IPS-NIHi11 (cell line): ENCODE data around the gene PPP3CA.
"Not testable (repeated sequence)": the region's sequence is repeated elsewhere in the genome, so short reads cannot be mapped to it uniquely, and the experiment has no call there.

Experiments used
- DNase-seq: peaks from one replicate; pipeline ENCODE4 v3.0.0; 2012; ENCODE audit warnings: mixed read lengths, low spot score

PPP3CA gene

DNA sequence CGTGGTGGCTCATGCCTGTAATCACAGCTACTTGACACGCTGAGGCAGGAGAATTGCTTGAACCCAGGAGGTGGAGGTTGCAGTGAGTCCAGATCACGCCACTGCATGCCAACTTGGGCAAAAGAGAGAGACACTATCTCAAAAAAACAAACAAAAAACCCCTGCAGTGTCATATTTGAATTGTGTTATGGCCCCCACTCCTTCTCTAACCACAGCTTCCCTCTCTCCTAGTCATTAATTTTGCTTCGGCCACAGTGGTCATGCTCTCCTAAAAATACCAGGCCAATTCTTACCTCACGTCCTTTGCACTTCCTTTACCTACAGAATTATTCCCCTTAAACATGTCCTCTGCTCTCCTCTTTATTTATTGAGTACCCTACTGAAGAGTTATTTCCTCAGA lies 206.1 kb downstream of the PPP3CA start:
- DNase-seq: no peak

DNA sequence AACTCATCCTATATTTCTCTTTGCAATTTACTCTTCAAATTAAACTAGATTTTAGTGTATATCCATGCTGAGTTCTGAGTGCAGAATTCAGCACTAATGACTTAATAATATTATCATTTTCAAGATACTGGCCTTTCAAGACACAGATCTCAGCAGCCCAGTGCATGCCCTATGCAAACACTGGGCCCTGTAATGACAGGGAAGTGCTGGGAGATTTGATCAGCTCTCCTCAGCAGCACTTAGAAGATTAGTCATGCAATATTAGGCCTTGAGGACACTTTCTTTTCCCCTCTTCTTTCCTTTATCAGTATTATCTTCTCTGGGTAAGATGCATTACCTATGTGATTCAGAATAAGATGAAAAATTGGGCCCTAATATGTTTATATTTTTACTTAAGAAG lies 207.1 kb downstream of the PPP3CA start:
- no peak for DNase-seq

DNA sequence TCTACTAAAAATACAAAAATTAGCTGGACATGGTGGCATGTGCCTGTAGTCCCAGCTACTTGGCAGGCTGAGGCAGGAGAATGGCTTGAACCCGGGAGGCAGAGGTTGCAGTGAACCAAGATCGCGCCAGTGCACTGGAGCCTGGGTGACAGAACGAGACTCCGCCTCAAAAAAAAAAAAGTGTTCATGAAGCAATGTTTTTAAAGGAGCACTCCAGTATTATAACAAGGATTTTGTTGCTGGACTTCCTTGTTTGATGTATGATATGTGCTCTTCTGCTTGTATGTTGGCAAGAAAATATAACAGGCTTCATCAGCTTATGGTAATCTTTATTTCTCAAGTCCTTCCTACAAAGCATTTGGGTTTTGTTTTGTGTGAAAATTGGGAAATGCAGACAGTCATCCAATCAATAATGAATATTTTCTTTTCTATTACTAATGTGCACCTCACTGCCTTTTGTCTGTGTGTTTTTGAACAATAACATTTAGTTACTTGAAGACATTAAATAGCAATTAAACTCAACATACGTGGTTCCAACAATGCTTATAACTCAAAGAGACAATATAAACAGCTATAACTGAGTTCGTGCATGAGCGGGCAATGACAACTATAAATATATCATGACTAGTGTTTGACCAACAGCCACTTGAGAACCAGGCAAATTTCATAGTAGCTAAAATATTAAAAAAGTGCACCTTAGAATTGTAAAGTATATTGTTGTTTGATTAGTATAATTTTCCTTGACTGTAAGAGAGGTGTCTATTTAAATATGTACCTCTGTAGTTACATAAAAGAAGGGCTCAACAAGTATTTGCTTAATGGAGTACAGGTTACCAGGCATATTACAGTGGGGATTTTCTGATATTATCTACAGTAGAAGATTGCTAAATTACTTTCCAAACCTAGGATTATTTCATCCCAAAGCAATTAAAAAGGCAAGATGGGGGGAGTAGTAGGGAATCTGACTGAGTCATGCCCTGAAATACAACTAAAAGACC lies 210.7 kb downstream of the PPP3CA start:
- DNase-seq: no peak

DNA sequence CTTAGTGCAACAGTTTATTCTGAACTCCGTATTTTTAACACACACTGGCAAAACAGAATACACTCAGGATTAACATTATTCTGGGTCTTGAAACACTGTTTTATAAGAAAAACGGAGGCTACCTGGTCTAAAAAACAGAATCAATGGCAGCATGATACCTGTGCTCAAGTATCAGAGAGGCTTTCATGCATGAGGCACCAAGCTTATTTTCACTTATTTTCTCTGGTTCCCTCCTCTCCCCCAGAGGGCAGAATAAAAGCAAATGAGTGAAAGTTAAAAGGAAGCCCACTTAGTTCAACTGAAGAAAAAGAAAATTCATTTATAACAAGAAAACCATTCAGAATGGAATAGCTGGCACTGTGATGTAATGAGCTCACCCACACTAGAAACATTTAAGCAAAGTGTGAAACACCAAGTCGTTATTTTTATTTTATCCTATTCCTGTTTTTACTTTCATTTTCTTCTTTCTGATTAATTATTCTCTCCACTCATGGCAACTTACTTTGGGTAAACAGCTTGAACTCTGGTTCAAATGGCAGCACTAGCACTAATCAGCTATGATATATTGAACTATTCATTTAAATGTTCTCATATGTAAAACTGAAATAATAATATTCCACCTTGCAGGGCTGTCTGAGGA lies 211.8 kb downstream of the PPP3CA start:
- DNase-seq: no peak

DNA sequence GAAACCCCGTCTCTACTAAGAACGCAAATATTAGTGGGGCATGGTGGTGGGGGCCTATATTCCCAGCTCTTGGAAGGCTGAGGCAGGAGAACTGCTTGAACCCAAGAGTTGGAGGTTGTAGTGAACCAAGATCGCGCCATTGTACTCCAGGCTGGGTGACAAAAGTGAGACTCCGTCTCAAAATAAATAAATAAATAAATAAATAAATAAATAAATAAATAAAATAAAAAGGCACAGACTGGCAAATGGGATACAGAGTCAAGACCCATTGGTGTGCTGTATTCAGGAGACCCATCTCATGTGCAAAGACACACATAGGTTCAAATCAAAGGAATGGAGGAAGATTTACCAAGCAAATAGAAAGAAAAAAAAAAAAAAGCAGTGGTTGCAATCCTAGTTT lies 216.3 kb downstream of the PPP3CA start:
- DNase-seq: not testable (repeated sequence)

DNA sequence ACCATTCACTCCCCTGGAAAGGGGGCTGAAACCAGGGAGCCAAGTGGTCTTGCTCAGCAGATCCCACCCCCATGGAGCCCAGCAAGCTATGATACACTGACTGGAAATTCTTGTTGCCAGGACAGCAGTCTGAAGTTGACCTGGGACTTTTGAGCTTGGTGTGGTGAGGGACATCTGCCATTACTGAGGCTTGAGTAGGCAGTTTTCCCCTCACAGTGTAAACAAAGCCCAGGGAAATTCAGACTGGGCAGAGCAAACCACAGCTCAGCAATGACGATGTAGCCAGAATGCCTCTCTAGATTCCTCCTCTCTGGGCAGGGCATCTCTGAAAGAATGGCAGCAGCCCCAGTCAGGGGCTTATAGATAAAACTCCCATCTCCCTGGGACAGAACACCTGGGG lies 218.4 kb downstream of the PPP3CA start:
- not testable (repeated sequence) for DNase-seq

DNA sequence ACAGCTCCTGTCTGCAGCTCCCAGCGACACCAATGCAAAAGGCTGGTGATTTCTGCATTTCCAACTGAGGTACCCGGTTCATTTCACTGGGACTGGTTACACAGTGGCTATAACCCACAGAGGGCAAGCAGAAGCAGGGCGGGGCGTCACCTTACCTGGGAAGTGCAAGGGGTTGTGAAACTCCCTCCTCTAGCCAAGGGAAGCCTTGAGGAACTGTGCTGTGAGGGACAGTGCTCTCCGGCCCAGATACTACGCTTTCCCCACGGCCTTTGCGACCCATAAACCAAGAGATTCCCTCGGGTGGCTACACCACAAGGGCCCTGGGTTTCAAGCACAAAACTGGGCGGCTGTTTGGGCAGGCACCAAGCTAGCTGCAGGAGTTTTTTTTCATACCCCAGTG lies 218.9 kb downstream of the PPP3CA start:
- no peak for DNase-seq

DNA sequence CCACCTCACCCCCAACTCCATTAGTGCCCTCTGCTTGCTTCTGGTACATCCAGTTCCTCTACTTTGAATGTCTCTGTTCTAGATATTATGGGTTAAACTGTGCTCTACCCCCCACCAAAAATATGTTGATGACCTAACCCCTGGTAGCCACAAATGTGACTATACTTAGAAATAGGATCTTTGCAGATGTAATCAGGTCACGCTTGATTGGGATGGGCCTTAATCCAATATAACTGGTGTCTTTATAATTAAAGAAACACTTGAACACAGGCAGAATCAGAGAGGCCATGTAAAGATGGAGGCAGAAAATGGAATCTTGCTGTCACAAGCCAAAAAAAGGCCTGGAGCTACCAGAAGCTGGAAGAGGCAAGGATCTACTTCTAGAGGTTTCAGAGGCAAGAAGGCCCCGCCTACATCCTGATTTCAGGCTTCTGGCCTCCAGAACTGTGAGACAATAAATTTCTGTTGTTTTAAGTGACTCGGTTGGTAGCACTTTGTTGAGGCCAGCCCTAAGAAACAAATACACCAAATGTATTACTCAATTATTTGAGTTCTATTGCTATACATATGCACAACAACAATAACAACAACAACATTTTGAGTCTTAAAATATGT lies 220.0 kb downstream of the PPP3CA start:
- no peak for DNase-seq

DNA sequence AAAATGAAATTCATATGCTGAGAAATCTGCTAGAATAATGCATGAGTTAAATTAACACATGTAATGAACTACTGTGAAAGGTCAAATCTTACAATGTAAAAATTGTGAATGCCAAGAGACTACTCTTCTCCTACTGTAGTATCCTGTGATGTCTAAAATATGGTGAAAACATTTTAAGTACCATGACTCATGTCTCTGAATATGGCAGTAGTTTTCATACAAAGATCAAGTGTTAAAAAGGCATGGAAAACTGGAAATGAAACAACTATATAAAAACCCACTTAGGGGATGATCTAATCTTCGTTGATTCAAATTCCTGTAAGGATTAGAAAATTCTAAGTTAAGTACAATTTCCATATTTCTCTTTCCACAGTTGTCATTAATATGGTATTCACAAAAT lies 221.3 kb downstream of the PPP3CA start:
- DNase-seq: no peak

DNA sequence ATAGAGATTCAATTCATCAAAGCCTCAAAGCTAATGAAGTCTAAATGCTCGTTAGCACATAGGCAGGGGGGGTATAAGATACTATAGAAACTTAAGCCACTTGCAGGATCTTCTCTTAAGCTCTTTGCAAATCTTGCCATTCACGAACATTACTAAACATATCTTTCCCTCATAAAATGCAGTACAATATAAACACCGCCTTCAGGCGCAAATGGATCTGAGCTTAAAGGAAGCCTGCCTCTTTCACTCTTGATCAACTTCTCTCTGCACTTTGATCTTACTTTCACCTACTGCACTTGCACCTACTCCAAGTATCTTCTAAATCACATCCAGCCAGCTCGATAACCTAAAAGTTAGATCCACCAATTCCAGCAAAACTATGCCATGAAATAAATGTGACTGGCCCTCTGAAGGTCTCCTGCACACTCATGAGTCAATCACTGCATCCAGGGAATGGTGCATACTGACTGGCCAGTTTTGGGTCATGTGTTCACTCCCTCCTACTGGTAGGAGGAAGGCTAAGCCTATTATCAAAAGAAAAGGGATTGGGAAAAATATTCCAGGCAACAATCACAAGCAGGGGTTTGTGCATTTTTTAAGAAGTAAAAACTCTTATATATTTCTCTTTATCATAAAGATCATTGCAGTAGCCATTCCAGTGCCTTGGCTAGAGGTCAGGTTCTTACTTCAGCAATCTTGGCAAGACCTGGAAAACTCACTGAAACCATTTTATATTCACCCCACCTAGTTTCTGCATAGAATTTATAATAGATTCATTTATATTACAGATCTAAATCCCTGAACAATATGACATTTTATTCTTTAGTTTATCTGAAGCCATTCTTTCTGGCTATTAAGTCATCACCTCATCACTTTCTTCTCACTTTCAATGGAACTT lies 222.0 kb downstream of the PPP3CA start:
- DNase-seq: no peak

DNA sequence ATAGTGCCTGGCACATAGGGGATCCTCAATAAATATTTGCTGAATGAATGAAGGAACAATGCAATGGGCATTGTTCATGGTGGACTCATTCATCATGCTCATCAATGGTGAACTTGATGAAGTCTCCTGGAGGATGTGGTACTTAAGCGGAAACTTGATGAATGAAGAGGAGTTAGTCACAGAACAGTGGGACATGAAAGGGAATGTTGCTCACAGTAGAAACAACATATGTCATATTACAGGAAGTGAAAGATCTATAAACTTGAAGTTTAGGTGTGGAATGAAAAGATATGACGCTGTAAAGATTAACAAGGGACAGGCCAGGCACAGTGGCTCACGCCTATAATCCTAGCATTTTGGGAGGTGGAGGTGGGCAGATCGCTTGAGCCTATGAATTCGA lies 224.1 kb downstream of the PPP3CA start:
- DNase-seq: no peak

DNA sequence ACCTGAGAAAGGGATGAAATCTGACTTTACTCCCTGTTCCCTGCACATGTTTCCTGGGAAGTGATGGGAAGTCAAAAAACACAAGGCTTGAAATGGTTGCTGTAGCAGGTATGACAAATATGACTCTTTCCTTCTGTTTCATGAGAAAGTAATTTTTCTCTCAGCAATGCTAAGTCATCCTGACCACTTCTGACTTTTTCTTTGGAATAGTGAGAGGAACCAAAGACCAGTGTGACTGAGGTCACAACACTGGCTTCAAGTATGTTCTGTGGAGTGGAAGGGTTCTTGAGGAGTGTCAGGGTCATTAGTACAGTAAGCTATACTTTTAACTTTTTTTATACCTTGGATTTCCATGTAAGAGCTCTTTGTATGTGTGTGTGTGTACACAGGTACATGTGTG lies 225.3 kb downstream of the PPP3CA start:
- no peak for DNase-seq

DNA sequence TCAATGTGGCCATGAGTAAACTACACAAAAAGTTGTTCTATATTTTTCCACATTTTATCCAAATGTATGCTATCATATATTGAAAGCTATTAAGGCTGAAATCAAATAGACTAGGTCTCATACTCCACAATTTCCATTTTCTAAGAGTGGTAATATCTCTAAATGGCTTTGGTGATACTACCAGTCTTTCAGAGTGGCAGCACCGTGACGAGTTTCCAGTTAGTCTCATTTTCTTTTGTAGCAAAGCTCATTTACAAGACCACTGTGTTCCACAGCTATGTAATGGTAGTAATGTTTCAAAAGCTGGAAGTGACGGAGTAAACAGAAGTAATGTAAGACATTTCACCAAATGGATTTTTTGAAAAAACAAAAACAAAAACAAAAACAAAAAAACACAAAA lies 228.2 kb downstream of the PPP3CA start:
- DNase-seq: no peak

DNA sequence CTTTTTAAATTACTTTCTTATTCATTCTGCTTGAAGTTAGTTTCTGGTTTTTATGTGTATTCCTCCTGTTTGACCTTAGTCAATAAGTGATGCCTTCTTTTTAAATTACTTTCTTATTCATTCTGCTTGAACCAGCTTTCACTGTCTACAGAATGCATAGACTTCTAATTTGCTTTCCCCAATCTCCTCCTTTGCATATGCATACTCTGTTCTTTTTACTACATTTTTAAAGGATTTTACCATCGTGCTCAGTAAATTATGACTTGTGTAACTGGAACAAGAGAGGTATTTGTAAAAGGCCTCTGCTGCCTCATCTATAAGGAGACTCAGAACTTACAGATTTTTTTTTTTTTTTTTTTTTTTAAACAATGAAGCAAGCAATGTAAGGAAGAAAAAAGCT lies 228.7 kb downstream of the PPP3CA start:
- DNase-seq: no peak

DNA sequence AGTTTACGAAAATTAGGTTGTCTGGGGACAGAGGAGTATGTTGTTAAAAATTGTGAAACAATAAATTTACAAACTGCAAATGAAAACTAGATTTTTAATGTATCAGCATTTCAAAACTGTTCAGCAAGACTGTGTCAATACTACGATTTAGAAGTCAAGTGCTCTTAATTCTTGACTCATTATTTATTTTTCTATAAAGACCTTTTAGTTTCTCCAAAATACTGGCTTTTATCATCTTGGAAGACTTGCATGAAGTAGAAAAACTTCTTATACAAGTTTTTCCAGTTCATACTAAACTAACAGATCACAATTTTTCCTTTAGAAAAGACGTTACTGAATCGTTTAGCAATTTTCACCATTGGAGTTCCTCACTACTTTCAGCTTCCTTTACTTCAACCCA lies 231.4 kb downstream of the PPP3CA start:
- no peak for DNase-seq

DNA sequence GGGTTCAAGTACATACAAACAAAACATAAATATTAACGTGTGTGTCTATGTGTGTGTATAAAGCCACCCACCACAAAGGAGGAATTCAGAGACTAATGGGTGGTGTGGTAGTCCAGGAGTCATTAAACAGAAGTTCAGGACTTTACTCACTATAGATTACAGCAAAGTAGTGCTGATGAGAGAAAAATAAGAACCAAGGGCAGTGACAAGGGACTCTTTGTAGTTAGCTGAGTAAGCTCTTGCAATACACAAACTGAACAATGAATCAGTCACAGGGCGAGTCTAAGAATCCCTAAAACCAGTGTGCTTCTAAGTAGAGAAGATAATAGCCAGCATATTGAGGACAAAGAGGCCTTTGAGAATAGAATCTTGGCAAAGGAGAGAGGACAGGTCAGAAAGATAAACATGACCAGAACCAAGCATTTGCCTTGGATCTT lies 232.4 kb downstream of the PPP3CA start:
- peak; percentile 11 for DNase-seq

DNA sequence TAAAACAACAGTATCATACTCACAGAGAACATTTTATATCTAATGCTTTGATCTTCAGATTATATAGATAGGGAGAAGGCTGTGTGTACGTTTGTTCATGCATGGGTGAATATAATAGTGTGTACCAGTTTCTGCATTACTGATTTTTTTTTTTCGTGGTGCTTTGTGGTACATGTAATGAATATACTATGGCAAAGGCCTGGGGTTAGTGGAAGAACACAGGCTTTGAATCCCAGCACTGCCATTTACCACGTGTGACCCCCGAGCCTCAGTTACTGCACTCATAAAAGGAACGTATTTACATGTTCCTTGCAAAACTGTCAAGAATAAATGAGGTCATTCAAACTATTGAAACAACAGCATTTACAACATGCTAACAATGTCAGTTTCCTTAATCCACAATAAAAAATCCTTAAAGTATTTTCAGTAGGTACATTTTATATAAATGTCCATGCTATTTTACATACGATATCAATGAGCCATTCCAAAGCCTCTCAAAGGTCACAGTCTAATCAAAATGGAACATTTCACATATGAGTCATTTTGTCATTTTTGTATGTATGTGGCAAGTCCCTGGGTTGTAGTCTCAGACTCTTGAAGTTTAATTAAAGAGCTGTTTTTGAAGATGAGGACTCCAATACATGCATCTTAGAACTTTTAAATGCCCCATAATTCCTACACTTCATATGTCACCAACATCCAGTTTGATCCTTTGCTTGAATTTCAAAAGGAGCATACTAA lies 242.8 kb downstream of the PPP3CA start:
- no peak for DNase-seq

DNA sequence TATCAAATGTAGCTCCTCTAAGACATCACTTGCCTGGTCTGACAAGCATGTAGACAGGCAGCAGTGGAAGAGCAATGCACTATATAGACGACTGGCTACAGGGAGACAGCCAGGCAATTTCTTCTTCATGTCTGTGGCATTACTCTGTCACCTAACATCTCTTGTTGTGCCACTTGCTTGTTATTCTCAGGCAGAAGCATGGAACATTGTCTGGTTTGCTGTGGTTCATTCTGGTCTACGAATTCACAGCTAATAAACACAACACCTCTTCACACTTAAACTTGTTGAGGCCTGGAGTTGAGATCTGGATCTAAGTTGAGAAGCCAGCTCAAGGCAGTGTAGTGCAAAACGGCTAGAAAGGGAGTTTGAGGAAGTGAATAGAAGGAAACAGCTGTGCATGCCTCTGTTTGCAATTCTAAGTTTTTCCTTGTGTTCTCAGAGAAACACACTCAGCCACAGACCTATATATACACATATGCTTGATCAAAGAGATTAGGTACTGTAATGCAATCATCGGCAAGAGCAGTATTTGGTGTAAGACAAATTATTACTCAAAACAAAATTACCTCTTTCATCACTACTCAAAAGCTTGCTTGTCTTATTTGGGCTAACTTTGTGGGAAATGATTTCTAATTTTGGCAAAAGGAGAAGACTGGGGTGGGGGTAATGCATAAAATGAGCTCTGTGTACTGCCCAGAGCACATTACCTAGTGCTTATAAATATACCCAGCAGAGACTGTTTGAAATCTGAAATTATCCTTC lies 243.8 kb downstream of the PPP3CA start:
- no peak for DNase-seq

DNA sequence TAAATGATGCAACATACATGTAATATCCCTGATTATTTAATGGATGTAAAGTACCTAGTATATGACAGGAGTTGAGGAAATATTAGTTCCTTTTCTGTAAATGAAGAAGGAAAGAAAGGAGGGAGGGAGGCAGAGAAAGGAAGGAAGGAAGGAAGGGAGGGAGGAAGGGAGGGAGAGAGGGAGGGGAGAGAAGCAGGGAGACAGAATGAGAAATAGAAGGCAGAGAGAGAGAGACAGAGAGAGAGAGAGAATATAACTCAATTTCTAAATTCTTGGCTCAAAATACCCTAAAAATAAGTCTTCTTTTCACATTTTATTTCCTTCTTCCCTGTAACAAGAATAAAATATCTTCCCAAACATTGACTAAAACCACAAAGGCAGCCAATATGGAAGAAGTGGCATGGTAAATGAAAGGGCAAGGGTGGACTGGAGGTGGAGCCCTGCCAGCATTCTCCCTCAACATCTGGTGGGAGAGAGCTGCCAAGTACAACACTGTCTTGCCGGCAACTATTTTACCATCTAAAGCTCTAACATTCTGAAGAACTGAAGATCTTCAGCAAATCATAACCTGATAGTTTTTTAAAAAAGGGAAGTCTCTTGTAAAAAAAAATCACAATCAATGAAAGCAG lies 245.1 kb downstream of the PPP3CA start:
- no peak for DNase-seq

DNA sequence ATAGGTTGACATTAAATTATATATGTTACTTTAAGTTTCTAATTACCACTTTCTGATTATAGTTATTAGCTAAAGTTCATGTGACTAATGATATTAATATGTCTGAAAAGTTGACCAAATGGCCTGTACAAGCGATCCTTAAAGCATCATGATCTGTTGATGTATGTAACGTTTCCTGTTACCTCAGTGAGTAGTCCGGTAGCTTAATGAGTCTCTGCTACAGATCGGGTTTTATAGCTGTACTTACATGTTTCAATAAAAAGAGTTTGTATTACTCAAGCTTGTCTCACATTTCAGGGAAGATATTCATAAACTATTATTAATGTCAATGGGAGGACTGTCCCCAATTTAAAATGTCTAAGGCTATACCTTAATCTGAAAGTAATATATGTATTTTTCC lies 246.3 kb downstream of the PPP3CA start:
- DNase-seq: no peak
